ENCODE data around the gene HDAC8. TPM values are rescaled to one million over a fixed set of nuclear protein-coding genes. Genes with fewer than 3 reads are reported as not detected.
"Not testable (repeated sequence)": the region's sequence is repeated elsewhere in the genome, so short reads cannot be mapped to it uniquely, and the experiment has no call there.

Gene HDAC8
- total RNA-seq, 1 experiment from 2014 or later: 27.0 TPM

GRCh38 chrX:72539822-72540221, 32.8 kb downstream of the HDAC8 start:
- DNase-seq (ENCODE audit: low read depth): no peak

GRCh38 chrX:72536542-72536941, 36.1 kb downstream of the HDAC8 start:
- no peak for DNase-seq (ENCODE audit: low read depth)

GRCh38 chrX:72532366-72532765, 40.3 kb downstream of the HDAC8 start:
- DNase-seq (ENCODE audit: low read depth): peak; percentile 65

GRCh38 chrX:72526534-72527508, 45.8 kb downstream of the HDAC8 start:
- peak; percentile 47 for DNase-seq (ENCODE audit: low read depth)

- DNase-seq (ENCODE audit: low read depth): peak; percentile 0
Observed at GRCh38 chrX:72498782-72499181, 73.9 kb downstream of the HDAC8 start.

GRCh38 chrX:72495046-72495445, 77.6 kb downstream of the HDAC8 start:
- no peak for DNase-seq (ENCODE audit: low read depth)

- no peak for DNase-seq (ENCODE audit: low read depth)
Observed at GRCh38 chrX:72492499-72492898, 80.1 kb downstream of the HDAC8 start.

GRCh38 chrX:72490221-72490620, 82.4 kb downstream of the HDAC8 start:
- not testable (repeated sequence) for DNase-seq (ENCODE audit: low read depth)

GRCh38 chrX:72487661-72488060, 85.0 kb downstream of the HDAC8 start:
- no peak for DNase-seq (ENCODE audit: low read depth)

- DNase-seq (ENCODE audit: low read depth): no peak
Observed at GRCh38 chrX:72479324-72480274, 93.0 kb downstream of the HDAC8 start.

- DNase-seq (ENCODE audit: low read depth): no peak
Observed at GRCh38 chrX:72478853-72479252, 93.8 kb downstream of the HDAC8 start.

GRCh38 chrX:72478351-72478750, 94.3 kb downstream of the HDAC8 start:
- DNase-seq (ENCODE audit: low read depth): no peak

- no peak for DNase-seq (ENCODE audit: low read depth)
Observed at GRCh38 chrX:72477781-72478181, 94.9 kb downstream of the HDAC8 start.

- DNase-seq (ENCODE audit: low read depth): no peak
Observed at GRCh38 chrX:72477376-72477775, 95.3 kb downstream of the HDAC8 start.

GRCh38 chrX:72475952-72476668, 96.5 kb downstream of the HDAC8 start:
- DNase-seq (ENCODE audit: low read depth): peak; percentile 3

GRCh38 chrX:72475338-72475737, 97.3 kb downstream of the HDAC8 start:
- DNase-seq (ENCODE audit: low read depth): no peak

- DNase-seq (ENCODE audit: low read depth): no peak
Observed at GRCh38 chrX:72470532-72471223, 102.0 kb downstream of the HDAC8 start.

GRCh38 chrX:72470117-72470516, 102.5 kb downstream of the HDAC8 start:
- DNase-seq (ENCODE audit: low read depth): no peak

GRCh38 chrX:72468607-72469006, 104.0 kb downstream of the HDAC8 start:
- no peak for DNase-seq (ENCODE audit: low read depth)

- DNase-seq (ENCODE audit: low read depth): no peak
Observed at GRCh38 chrX:72467135-72467534, 105.5 kb downstream of the HDAC8 start.

- no peak for DNase-seq (ENCODE audit: low read depth)
Observed at GRCh38 chrX:72466493-72466892, 106.2 kb downstream of the HDAC8 start.
